GM21825 (cell line): ENCODE measurements around the gene CEP126.

Source experiments
- ATAC-seq: cut with Tn5 transposase; IDR thresholded peaks from one replicate; pipeline ENCODE4 v1.9.1; 2021; ENCODE audit warnings: mild to moderate bottlenecking, moderate library complexity; ENCODE audit not compliant: unreplicated experiment

Gene CEP126

GRCh38 chr11:101914738-101915426 lies at the start of gene CEP126:
Gene CEP126 (plus strand): TSS chr11:101915010. CDS start chr11:101915285, 275 bp downstream.
- peak; percentile 100 for ATAC-seq

GRCh38 chr11:101866619-101867491 lies 48.0 kb upstream of the CEP126 start:
- no peak for ATAC-seq

GRCh38 chr11:101867951-101868350 lies 46.9 kb upstream of the CEP126 start:
- ATAC-seq = no peak

GRCh38 chr11:101870510-101870909 lies 44.3 kb upstream of the CEP126 start:
- no peak for ATAC-seq

GRCh38 chr11:101872171-101872882 lies 42.5 kb upstream of the CEP126 start:
- ATAC-seq = no peak

- no peak for ATAC-seq
Measured at GRCh38 chr11:101880222-101880621, 34.6 kb upstream of the CEP126 start.

- no peak for ATAC-seq
Measured at GRCh38 chr11:101881586-101881985, 33.2 kb upstream of the CEP126 start.

GRCh38 chr11:101885631-101886030 lies 29.2 kb upstream of the CEP126 start:
- ATAC-seq = no peak

GRCh38 chr11:101889767-101890166 lies 25.0 kb upstream of the CEP126 start:
- no peak for ATAC-seq

- no peak for ATAC-seq
Measured at GRCh38 chr11:101894505-101894904, 20.3 kb upstream of the CEP126 start.

GRCh38 chr11:101907815-101908214 lies 7.0 kb upstream of the CEP126 start:
- ATAC-seq = no peak

- no peak for ATAC-seq
Measured at GRCh38 chr11:101909087-101909486, 5.7 kb upstream of the CEP126 start.

- no peak for ATAC-seq
Measured at GRCh38 chr11:101912823-101913284, 2.0 kb upstream of the CEP126 start.

- no peak for ATAC-seq
Measured at GRCh38 chr11:101913656-101914055, 1.2 kb upstream of the CEP126 start.

GRCh38 chr11:101914341-101914737 lies 471 bp upstream of the CEP126 start:
- no peak for ATAC-seq

- ATAC-seq = peak; percentile 43
Measured at GRCh38 chr11:101915791-101916291, 1.0 kb downstream of the CEP126 start.

- ATAC-seq = no peak
Measured at GRCh38 chr11:101916422-101916821, 1.6 kb downstream of the CEP126 start, which contains the start of gene ANGPTL5. Gene ANGPTL5 (minus strand): TSS chr11:101916522. CDS start chr11:101907909, 8,613 bp downstream.

- ATAC-seq = no peak
Measured at GRCh38 chr11:101917226-101917625, 2.4 kb downstream of the CEP126 start.

- no peak for ATAC-seq
Measured at GRCh38 chr11:101920992-101921391, 6.2 kb downstream of the CEP126 start.

- ATAC-seq = no peak
Measured at GRCh38 chr11:101923554-101923953, 8.7 kb downstream of the CEP126 start.

GRCh38 chr11:101929294-101929915 lies 14.6 kb downstream of the CEP126 start:
- ATAC-seq = no peak
